KG1 (cell line): ENCODE data around the gene MOB3C.

ENCODE experiments used
- DNase-seq: peaks from one replicate; lab custom pipeline; 2025; lab: John Stamatoyannopoulos, UW

MOB3C gene

GRCh38 chr1:46638921-46639320 is 22.3 kb upstream of the MOB3C start:
- no peak for DNase-seq

GRCh38 chr1:46637444-46638083 is 21.0 kb upstream of the MOB3C start:
- no peak for DNase-seq

- no peak for DNase-seq
Measured at GRCh38 chr1:46635205-46635604, 18.6 kb upstream of the MOB3C start.

GRCh38 chr1:46630719-46631118 is 14.1 kb upstream of the MOB3C start:
- DNase-seq, result no peak

- no peak for DNase-seq
Measured at GRCh38 chr1:46623743-46624644, 7.4 kb upstream of the MOB3C start.

- DNase-seq, result no peak
Measured at GRCh38 chr1:46622344-46622743, 5.7 kb upstream of the MOB3C start.

- no peak for DNase-seq
Measured at GRCh38 chr1:46621930-46622329, 5.3 kb upstream of the MOB3C start.

GRCh38 chr1:46619656-46620258 is 3.1 kb upstream of the MOB3C start:
- no peak for DNase-seq

GRCh38 chr1:46618754-46619415 is 2.3 kb upstream of the MOB3C start:
- no peak for DNase-seq

- DNase-seq, result no peak
Measured at GRCh38 chr1:46617833-46618232, 1.2 kb upstream of the MOB3C start.

GRCh38 chr1:46617108-46617800 is 643 bp upstream of the MOB3C start:
- no peak for DNase-seq

- no peak for DNase-seq
Measured at GRCh38 chr1:46615735-46616134, 876 bp downstream of the MOB3C start.

GRCh38 chr1:46615088-46615487 is 1.5 kb downstream of the MOB3C start:
- no peak for DNase-seq

- DNase-seq, result no peak
Measured at GRCh38 chr1:46614604-46614984, 2.0 kb downstream of the MOB3C start.

- DNase-seq, result no peak
Measured at GRCh38 chr1:46613661-46614603, 2.7 kb downstream of the MOB3C start.

- no peak for DNase-seq
Measured at GRCh38 chr1:46612937-46613660, 3.5 kb downstream of the MOB3C start.

- DNase-seq, result no peak
Measured at GRCh38 chr1:46611691-46612221, 4.9 kb downstream of the MOB3C start.

- DNase-seq, result no peak
Measured at GRCh38 chr1:46607345-46608130, 9.1 kb downstream of the MOB3C start.
